HG02623 (cell line): ENCODE measurements around the gene CNDP2.
"Not testable (repeated sequence)": the region's sequence is repeated elsewhere in the genome, so short reads cannot be mapped to it uniquely, and the experiment has no call there.

Experiments
- ATAC-seq: cut with Tn5 transposase; IDR thresholded peaks from one replicate; pipeline ENCODE4 v1.9.1; 2021; ENCODE audit warnings: moderate library complexity; ENCODE audit not compliant: unreplicated experiment

CNDP2 gene

GRCh38 chr18:74515620-74516231 lies 19.6 kb downstream of the CNDP2 start:
- no peak for ATAC-seq

GRCh38 chr18:74516271-74517235 lies 20.4 kb downstream of the CNDP2 start:
- ATAC-seq = no peak

- no peak for ATAC-seq
Measured at GRCh38 chr18:74517236-74517630, 21.1 kb downstream of the CNDP2 start.

- ATAC-seq = no peak
Measured at GRCh38 chr18:74518456-74519295, 22.5 kb downstream of the CNDP2 start.

GRCh38 chr18:74519320-74520095 lies 23.3 kb downstream of the CNDP2 start:
- ATAC-seq = no peak

- ATAC-seq = no peak
Measured at GRCh38 chr18:74520096-74520833, 24.1 kb downstream of the CNDP2 start.

- ATAC-seq = no peak
Measured at GRCh38 chr18:74521068-74521725, 25.0 kb downstream of the CNDP2 start.

GRCh38 chr18:74522635-74523548 lies 26.7 kb downstream of the CNDP2 start:
- ATAC-seq = no peak

- ATAC-seq = no peak
Measured at GRCh38 chr18:74524097-74524496, 27.9 kb downstream of the CNDP2 start.

- ATAC-seq = not testable (repeated sequence)
Measured at GRCh38 chr18:74524915-74525314, 28.8 kb downstream of the CNDP2 start.

GRCh38 chr18:74525741-74526140 lies 29.6 kb downstream of the CNDP2 start:
- no peak for ATAC-seq

- ATAC-seq = no peak
Measured at GRCh38 chr18:74526488-74526887, 30.3 kb downstream of the CNDP2 start.

GRCh38 chr18:74528478-74528877 lies 32.3 kb downstream of the CNDP2 start:
- no peak for ATAC-seq

GRCh38 chr18:74528913-74529312 lies 32.8 kb downstream of the CNDP2 start:
- no peak for ATAC-seq

- no peak for ATAC-seq
Measured at GRCh38 chr18:74529378-74529777, 33.2 kb downstream of the CNDP2 start.

GRCh38 chr18:74529811-74530583 lies 33.8 kb downstream of the CNDP2 start:
- no peak for ATAC-seq

- no peak for ATAC-seq
Measured at GRCh38 chr18:74530584-74530862, 34.4 kb downstream of the CNDP2 start.

- ATAC-seq = no peak
Measured at GRCh38 chr18:74531043-74531442, 34.9 kb downstream of the CNDP2 start.
